BLaER1 treated with 17β-estradiol and CSF1 and Interleukin-3, amounts not matched to agents 10 nM and 100 nM (cell line): ENCODE results near the gene TVP23C.

Experiments
- H3K27ac ChIP-seq, 11 experiments: shearing (Covaris generic); formaldehyde crosslinking; 2 replicates each; pipeline ENCODE4 v1.8.1; 2022
- H3K27me3 ChIP-seq, 11 experiments: shearing (Covaris generic); formaldehyde crosslinking; 2 replicates each; pipeline ENCODE4 v1.8.1; 2022
- H3K36me3 ChIP-seq, 11 experiments: shearing (Covaris generic); formaldehyde crosslinking; 2 replicates each; pipeline ENCODE4 v1.8.1; 2022
- H3K4me1 ChIP-seq, 10 experiments: shearing (Covaris generic); formaldehyde crosslinking; 2 replicates each; pipeline ENCODE4 v1.8.1; 2022
- H3K4me2 ChIP-seq, 11 experiments: shearing (Covaris generic); formaldehyde crosslinking; 2 replicates each; pipeline ENCODE4 v1.8.1; 2022
- H3K4me3 ChIP-seq, 10 experiments: shearing (Covaris generic); formaldehyde crosslinking; 2 replicates each; pipeline ENCODE4 v1.8.1; 2022
- H3K9ac ChIP-seq, 11 experiments: shearing (Covaris generic); formaldehyde crosslinking; 2 replicates each; pipeline ENCODE4 v1.8.1; 2022
- H3K9me3 ChIP-seq, 11 experiments: shearing (Covaris generic); formaldehyde crosslinking; replicated peaks in 1 of 11; 2 replicates each; pipeline ENCODE4 v1.8.1; 2022
- H4K20me1 ChIP-seq, 11 experiments: shearing (Covaris generic); formaldehyde crosslinking; 2 replicates each; pipeline ENCODE4 v1.8.1; 2022
- Cebpa-rat ChIP-seq, 11 experiments: shearing (Covaris generic); IDR thresholded peaks; 2 replicates each; pipeline ENCODE4 v1.8.1; 2022

Gene TVP23C

DNA sequence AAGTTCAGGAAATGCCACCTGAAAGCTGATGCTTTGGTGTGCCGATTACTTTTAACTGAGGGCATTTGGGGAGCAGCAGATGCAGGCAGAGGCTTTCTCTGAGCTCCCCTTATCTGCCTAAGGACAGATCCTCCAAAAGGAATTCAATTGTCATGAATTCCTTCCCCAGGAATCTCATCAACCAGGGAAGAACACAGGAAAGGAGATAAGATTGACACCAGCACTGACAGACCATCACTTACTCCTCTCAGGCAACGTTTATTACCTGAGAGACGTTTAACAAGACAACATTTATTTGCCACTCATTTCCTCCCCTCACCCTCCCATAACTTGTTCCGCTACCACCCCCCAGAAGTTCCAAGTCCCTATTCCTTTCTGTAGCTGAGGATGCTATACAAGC lies 78.2 kb downstream of the TVP23C start:
- H3K4me2 ChIP-seq = no peak overlapping the region
- peaks cover under 1 to 8% (median 2%) of the 10 kb centered on the region in 10 experiments; a peak in 18 of 20 replicates for H3K4me1 ChIP-seq
- no peak overlapping the region for H3K9ac ChIP-seq
- H3K27ac ChIP-seq = no peak overlapping the region
- no peak for TF ChIP-seq Cebpa-rat (IDR thresholded peaks at IDR 0.05)
- no peaks in the 10 kb centered on the region for H3K36me3 ChIP-seq
- H3K4me3 ChIP-seq = no peak overlapping the region
- H4K20me1 ChIP-seq = no peaks in the 10 kb centered on the region
- H3K27me3 ChIP-seq = no peaks in the 10 kb centered on the region
- H3K9me3 ChIP-seq = 0 out of 22 replicates have a peak, but pooled peaks cover 0 to 5% (median 0%) of the 10 kb centered on the region in 11 experiments

GRCh38 chr17:15483431-15483830 lies 79.9 kb downstream of the TVP23C start:
- no peaks in the 10 kb centered on the region for H3K27me3 ChIP-seq
- no peak for TF ChIP-seq Cebpa-rat (IDR thresholded peaks at IDR 0.05)
- no peak overlapping the region for H3K4me3 ChIP-seq
- no peak overlapping the region for H3K4me2 ChIP-seq
- H3K36me3 ChIP-seq = no peaks in the 10 kb centered on the region
- H3K4me1 ChIP-seq = peaks cover 0 to 17% (median 11%) of the 10 kb centered on the region in 10 experiments; a peak in 13 of 20 replicates
- H3K27ac ChIP-seq = no peak overlapping the region
- no peaks in the 10 kb centered on the region for H4K20me1 ChIP-seq
- H3K9ac ChIP-seq = no peak overlapping the region
- H3K9me3 ChIP-seq = no peaks in the 10 kb centered on the region

GRCh38 chr17:15482476-15482875 lies 80.8 kb downstream of the TVP23C start:
- H3K4me3 ChIP-seq = no peak overlapping the region
- H3K4me2 ChIP-seq = no peak overlapping the region
- H3K27ac ChIP-seq = no peak overlapping the region
- no peaks in the 10 kb centered on the region for H3K27me3 ChIP-seq
- TF ChIP-seq Cebpa-rat (IDR thresholded peaks at IDR 0.05) = no peak
- no peak overlapping the region for H3K9ac ChIP-seq
- no peaks in the 10 kb centered on the region for H3K9me3 ChIP-seq
- H3K4me1 ChIP-seq = peaks cover 0 to 17% (median 11%) of the 10 kb centered on the region in 10 experiments; a peak in 13 of 20 replicates
- H3K36me3 ChIP-seq = no peaks in the 10 kb centered on the region
- H4K20me1 ChIP-seq = no peaks in the 10 kb centered on the region

GRCh38 chr17:15481481-15481880 lies 81.8 kb downstream of the TVP23C start:
- no peaks in the 10 kb centered on the region for H4K20me1 ChIP-seq
- no peak overlapping the region for H3K9ac ChIP-seq
- H3K27ac ChIP-seq = no peak overlapping the region
- H3K4me3 ChIP-seq = no peak overlapping the region
- no peaks in the 10 kb centered on the region for H3K9me3 ChIP-seq
- H3K36me3 ChIP-seq = no peaks in the 10 kb centered on the region
- no peak for TF ChIP-seq Cebpa-rat (IDR thresholded peaks at IDR 0.05)
- peaks cover 0 to 17% (median 11%) of the 10 kb centered on the region in 10 experiments; a peak in 13 of 20 replicates for H3K4me1 ChIP-seq
- no peaks in the 10 kb centered on the region for H3K27me3 ChIP-seq
- H3K4me2 ChIP-seq = no peak overlapping the region

GRCh38 chr17:15480204-15480603 lies 83.1 kb downstream of the TVP23C start:
- H3K9ac ChIP-seq = no peak overlapping the region
- H3K27ac ChIP-seq = no peak overlapping the region
- TF ChIP-seq Cebpa-rat (IDR thresholded peaks at IDR 0.05) = no peak
- no peaks in the 10 kb centered on the region for H4K20me1 ChIP-seq
- H3K4me3 ChIP-seq = no peak overlapping the region
- peaks cover 0 to 17% (median 11%) of the 10 kb centered on the region in 10 experiments; a peak in 13 of 20 replicates for H3K4me1 ChIP-seq
- H3K36me3 ChIP-seq = no peaks in the 10 kb centered on the region
- H3K27me3 ChIP-seq = no peaks in the 10 kb centered on the region
- no peaks in the 10 kb centered on the region for H3K9me3 ChIP-seq
- H3K4me2 ChIP-seq = peak overlapping the region in 1 of 11 experiments; percentile 55; a peak in 2 of 22 replicates

GRCh38 chr17:15479703-15480102 lies 83.6 kb downstream of the TVP23C start:
- TF ChIP-seq Cebpa-rat (IDR thresholded peaks at IDR 0.05) = no peak
- Histone ChIP-seq H3K4me1 (peaks cover 0 to 17% (median 11%) of the 10 kb centered on the region in 10 experiments; a peak in 13 of 20 replicates), H3K4me3 (no peak overlapping the region), H3K9ac (no peak overlapping the region), H4K20me1 (no peaks in the 10 kb centered on the region), H3K27ac (peak overlapping the region in 1 of 11 experiments; percentile 10; a peak in 1 of 22 replicates), H3K9me3 (no peaks in the 10 kb centered on the region), H3K27me3 (no peaks in the 10 kb centered on the region), H3K4me2 (peak overlapping the region in 5 of 11 experiments; percentile 4 to 55 (median 16); a peak in 6 of 22 replicates), H3K36me3 (no peaks in the 10 kb centered on the region)

DNA sequence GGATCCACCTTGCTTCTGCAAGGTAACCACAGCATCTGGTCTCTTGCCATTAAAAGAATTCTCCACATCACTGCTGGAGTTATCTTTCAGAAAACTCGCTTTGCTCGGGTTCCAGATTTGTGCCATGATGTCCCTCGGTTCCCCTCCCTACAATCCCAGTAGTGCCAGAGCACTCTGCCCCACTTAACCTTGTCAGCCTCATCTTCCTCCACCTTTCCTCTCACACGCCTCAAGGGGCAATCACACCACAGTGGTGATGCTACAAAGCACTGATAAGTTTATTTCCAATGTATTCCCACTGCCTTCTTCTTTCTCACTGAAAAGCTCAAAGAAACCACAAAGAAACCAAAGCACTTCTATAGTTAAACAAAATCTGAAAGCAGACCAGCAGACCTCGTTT lies 84.4 kb downstream of the TVP23C start:
- Histone ChIP-seq H3K36me3 (no peaks in the 10 kb centered on the region), H3K27me3 (no peaks in the 10 kb centered on the region), H3K9me3 (no peaks in the 10 kb centered on the region), H3K4me2 (peak overlapping the region in 9 of 11 experiments; percentile 0 to 55 (median 16); a peak in 11 of 22 replicates), H3K27ac (no peak overlapping the region; a peak in 1 of 22 replicates), H4K20me1 (no peaks in the 10 kb centered on the region), H3K4me3 (no peak overlapping the region), H3K9ac (no peak overlapping the region), H3K4me1 (peaks cover 0 to 17% (median 11%) of the 10 kb centered on the region in 10 experiments; a peak in 13 of 20 replicates)
- TF ChIP-seq Cebpa-rat (IDR thresholded peaks at IDR 0.05) = no peak

DNA sequence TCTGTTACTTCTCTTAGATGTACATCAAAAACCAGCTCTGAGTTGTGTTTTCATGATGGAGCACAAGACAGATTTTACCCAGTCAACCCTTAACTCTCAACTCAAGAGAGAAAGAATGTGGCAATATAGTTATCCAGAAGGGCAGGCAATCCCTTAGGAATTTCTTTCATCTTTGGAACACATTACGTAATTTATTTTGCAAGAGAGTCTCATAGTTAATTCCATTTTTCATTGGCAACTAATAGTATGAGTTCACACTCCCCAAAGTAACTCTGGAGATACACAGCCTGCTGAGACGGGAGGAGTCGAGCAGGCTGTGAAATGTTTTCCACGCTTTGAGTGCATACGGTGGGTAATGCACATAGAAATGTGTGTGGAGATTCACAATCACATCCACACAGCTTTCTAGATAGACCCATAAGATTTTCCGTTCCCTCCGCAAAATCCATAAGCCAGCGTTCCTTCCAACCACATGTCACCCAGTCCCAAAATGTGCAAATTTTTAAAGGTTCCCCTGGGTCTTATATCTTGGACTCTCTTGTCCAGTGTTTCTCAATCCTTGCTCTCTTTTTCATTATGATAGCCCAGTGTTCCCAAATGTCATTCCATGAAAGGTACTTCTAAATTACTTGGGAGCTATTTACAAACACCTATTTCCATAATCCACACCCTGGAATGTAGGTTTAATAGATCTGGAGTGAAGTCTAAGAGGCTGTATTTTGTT lies 87.5 kb downstream of the TVP23C start:
- no peak overlapping the region for H3K4me2 ChIP-seq
- peak in 1 of 11 experiments; percentile 57; a peak in 2 of 22 replicates for TF ChIP-seq Cebpa-rat (IDR thresholded peaks at IDR 0.05)
- H3K4me1 ChIP-seq = peaks cover 0 to 15% (median 11%) of the 10 kb centered on the region in 10 experiments; a peak in 13 of 20 replicates
- H3K9ac ChIP-seq = no peak overlapping the region
- no peak overlapping the region for H3K4me3 ChIP-seq
- H3K9me3 ChIP-seq = no peaks in the 10 kb centered on the region
- no peaks in the 10 kb centered on the region for H3K27me3 ChIP-seq
- no peaks in the 10 kb centered on the region for H4K20me1 ChIP-seq
- H3K36me3 ChIP-seq = no peaks in the 10 kb centered on the region
- no peak overlapping the region for H3K27ac ChIP-seq

- no peak for TF ChIP-seq Cebpa-rat (IDR thresholded peaks at IDR 0.05)
- Histone ChIP-seq H3K9me3 (no peaks in the 10 kb centered on the region), H3K9ac (no peak overlapping the region)
Observed at GRCh38 chr17:15472891-15473290, 90.4 kb downstream of the TVP23C start.

GRCh38 chr17:15470536-15470935 lies 92.7 kb downstream of the TVP23C start:
- TF ChIP-seq Cebpa-rat (IDR thresholded peaks at IDR 0.05) = no peak

More at GRCh38 chr17:15472891-15473290, 90.4 kb downstream of the TVP23C start:
- Histone ChIP-seq H3K4me2 (no peak overlapping the region), H4K20me1 (no peaks in the 10 kb centered on the region), H3K27me3 (no peaks in the 10 kb centered on the region), H3K36me3 (no peaks in the 10 kb centered on the region), H3K4me1 (no peaks in the 10 kb centered on the region), H3K27ac (no peak overlapping the region), H3K4me3 (no peak overlapping the region)

More at GRCh38 chr17:15470536-15470935, 92.7 kb downstream of the TVP23C start:
- H3K4me2 ChIP-seq = no peak overlapping the region
- H3K4me3 ChIP-seq = no peak overlapping the region
- no peak overlapping the region for H3K27ac ChIP-seq
- no peaks in the 10 kb centered on the region for H3K36me3 ChIP-seq
- no peaks in the 10 kb centered on the region for H4K20me1 ChIP-seq
- no peak overlapping the region for H3K9ac ChIP-seq
- H3K9me3 ChIP-seq = no peaks in the 10 kb centered on the region
- H3K27me3 ChIP-seq = no peaks in the 10 kb centered on the region
- H3K4me1 ChIP-seq = no peaks in the 10 kb centered on the region
